ENCODE measurements around the gene MYO1D. TPM values are rescaled to one million over a fixed set of nuclear protein-coding genes. Genes with fewer than 3 reads are reported as not detected.

MYO1D gene
- total and polyA plus RNA-seq, 2 of the 13 experiments (the other 11 are each of a cell fraction or from before 2014, with no cell fraction given), result 13.2 to 17.3 TPM

GRCh38 chr17:32444301-32445073, 432.4 kb downstream of the MYO1D start, which contains the start of gene PSMD11 (continued):
- TF ChIP-seq MTA1 (CRISPR knock-in tag; IDR thresholded peaks at IDR 0.05; ENCODE audit: borderline replicate concordance) (no peak), ZNF83 (CRISPR knock-in tag; IDR thresholded peaks at IDR 0.05; ENCODE audit: borderline replicate concordance) (no peak), EP300 (IDR thresholded peaks at IDR 0.05; ENCODE audit: low read depth in 2 of 2, low read length in 2 of 2) (0 out of 4 replicates have a peak, but pooled peaks of 1 of the 2 experiments have one; percentile 10), EP300 (CRISPR knock-in tag; IDR thresholded peaks at IDR 0.05; ENCODE audit: borderline replicate concordance) (no peak), ZNF329 (CRISPR knock-in tag; IDR thresholded peaks at IDR 0.05; ENCODE audit: low read depth) (no peak), FOXA3 (CRISPR knock-in tag; IDR thresholded peaks at IDR 0.05) (0 out of 2 replicates have a peak, but pooled peaks have one; percentile 49), BCL6 (CRISPR knock-in tag; IDR thresholded peaks at IDR 0.05) (peak; percentile 24; the same call in 1 of the 2 replicates), ZSCAN12 (CRISPR knock-in tag; IDR thresholded peaks at IDR 0.05) (no peak), JDP2 (CRISPR knock-in tag; IDR thresholded peaks at IDR 0.05; ENCODE audit: borderline replicate concordance) (no peak), EHMT2 (IDR thresholded peaks at IDR 0.05; ENCODE audit: borderline replicate concordance, low read depth, low read length) (no peak), MAFK (conservative IDR thresholded peaks at IDR 0.05 in 1 of 2, IDR thresholded peaks at IDR 0.05 in 1 of 2; ENCODE audit: low read length in 2 of 2) (no peak), NCOA2 (CRISPR knock-in tag; IDR thresholded peaks at IDR 0.05) (peak; percentile 48; the same call in 1 of the 2 replicates), POGZ (CRISPR knock-in tag; IDR thresholded peaks at IDR 0.05) (peak; percentile 78), ZNF180 (CRISPR knock-in tag; IDR thresholded peaks at IDR 0.05; ENCODE audit: borderline replicate concordance, low read depth) (no peak), KDM2A (CRISPR knock-in tag; IDR thresholded peaks at IDR 0.05; ENCODE audit: borderline replicate concordance, low read depth) (peak; percentile 91), ZNF430 (CRISPR knock-in tag; IDR thresholded peaks at IDR 0.05) (no peak), GABPA (IDR thresholded peaks at IDR 0.05; ENCODE audit: low read depth, low read length) (peak; percentile 98), GABPA (CRISPR knock-in tag; IDR thresholded peaks at IDR 0.05; ENCODE audit: low read depth) (peak; percentile 97), GPN1 (CRISPR knock-in tag; IDR thresholded peaks at IDR 0.05; ENCODE audit: borderline replicate concordance) (no peak)
- TF ChIP-seq, protein P1, sequence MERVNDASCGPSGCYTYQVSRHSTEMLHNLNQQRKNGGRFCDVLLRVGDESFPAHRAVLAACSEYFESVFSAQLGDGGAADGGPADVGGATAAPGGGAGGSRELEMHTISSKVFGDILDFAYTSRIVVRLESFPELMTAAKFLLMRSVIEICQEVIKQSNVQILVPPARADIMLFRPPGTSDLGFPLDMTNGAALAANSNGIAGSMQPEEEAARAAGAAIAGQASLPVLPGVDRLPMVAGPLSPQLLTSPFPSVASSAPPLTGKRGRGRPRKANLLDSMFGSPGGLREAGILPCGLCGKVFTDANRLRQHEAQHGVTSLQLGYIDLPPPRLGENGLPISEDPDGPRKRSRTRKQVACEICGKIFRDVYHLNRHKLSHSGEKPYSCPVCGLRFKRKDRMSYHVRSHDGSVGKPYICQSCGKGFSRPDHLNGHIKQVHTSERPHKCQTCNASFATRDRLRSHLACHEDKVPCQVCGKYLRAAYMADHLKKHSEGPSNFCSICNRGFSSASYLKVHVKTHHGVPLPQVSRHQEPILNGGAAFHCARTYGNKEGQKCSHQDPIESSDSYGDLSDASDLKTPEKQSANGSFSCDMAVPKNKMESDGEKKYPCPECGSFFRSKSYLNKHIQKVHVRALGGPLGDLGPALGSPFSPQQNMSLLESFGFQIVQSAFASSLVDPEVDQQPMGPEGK (CRISPR knock-in tag; IDR thresholded peaks at IDR 0.05), result peak; percentile 61; the same call in 1 of the 2 replicates
- TF ChIP-seq, protein P2, sequence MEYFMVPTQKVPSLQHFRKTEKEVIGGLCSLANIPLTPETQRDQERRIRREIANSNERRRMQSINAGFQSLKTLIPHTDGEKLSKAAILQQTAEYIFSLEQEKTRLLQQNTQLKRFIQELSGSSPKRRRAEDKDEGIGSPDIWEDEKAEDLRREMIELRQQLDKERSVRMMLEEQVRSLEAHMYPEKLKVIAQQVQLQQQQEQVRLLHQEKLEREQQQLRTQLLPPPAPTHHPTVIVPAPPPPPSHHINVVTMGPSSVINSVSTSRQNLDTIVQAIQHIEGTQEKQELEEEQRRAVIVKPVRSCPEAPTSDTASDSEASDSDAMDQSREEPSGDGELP (IDR thresholded peaks at IDR 0.05; ENCODE audit: borderline replicate concordance, low read depth), result peak; percentile 60; the same call in 1 of the 2 replicates
- TF ChIP-seq, protein P3, sequence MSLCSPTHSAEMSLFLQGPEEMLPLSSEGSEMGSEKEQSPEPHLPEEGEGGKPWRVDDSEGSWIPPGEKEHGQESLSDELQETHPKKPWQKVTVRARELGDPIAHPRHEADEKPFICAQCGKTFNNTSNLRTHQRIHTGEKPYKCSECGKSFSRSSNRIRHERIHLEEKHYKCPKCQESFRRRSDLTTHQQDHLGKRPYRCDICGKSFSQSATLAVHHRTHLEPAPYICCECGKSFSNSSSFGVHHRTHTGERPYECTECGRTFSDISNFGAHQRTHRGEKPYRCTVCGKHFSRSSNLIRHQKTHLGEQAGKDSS (CRISPR knock-in tag; IDR thresholded peaks at IDR 0.05; ENCODE audit: borderline replicate concordance, low read depth), result peak; percentile 71; the same call in 1 of the 2 replicates

All from HepG2 (cell line).